ENCODE measurements around the gene TBX21. TPM values are rescaled to one million over a fixed set of nuclear protein-coding genes. Genes with fewer than 3 reads are reported as not detected.

The TBX21 gene
- total and polyA plus RNA-seq, 9 of the 15 experiments (the other 6 are each of a cell fraction or from before 2014, with no cell fraction given), result 0.07 TPM; not detected in 8

GRCh38 chr17:47730681-47731080 lies 2.4 kb upstream of the TBX21 start (continued):
- TF ChIP-seq ARID3B (CRISPR knock-in tag; IDR thresholded peaks at IDR 0.05; ENCODE audit: borderline replicate concordance), result no peak
- TF ChIP-seq ZZZ3 (IDR thresholded peaks at IDR 0.05), result no peak
- no peak for TF ChIP-seq TSHZ1 (CRISPR knock-in tag; IDR thresholded peaks at IDR 0.05)
- TF ChIP-seq ILF3 (IDR thresholded peaks at IDR 0.05; ENCODE audit: borderline replicate concordance), result no peak
- TF ChIP-seq, protein P1, sequence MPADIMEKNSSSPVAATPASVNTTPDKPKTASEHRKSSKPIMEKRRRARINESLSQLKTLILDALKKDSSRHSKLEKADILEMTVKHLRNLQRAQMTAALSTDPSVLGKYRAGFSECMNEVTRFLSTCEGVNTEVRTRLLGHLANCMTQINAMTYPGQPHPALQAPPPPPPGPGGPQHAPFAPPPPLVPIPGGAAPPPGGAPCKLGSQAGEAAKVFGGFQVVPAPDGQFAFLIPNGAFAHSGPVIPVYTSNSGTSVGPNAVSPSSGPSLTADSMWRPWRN (IDR thresholded peaks at IDR 0.05; ENCODE audit: low read depth), result no peak
- no peak for TF ChIP-seq ZNF780A (CRISPR knock-in tag; IDR thresholded peaks at IDR 0.05)

Measured in K562 (cell line).